GM18951 (cell line): Measurements from ENCODE around the gene ZBTB18.

Source experiments
- POLR2A ChIP-seq: IDR thresholded peaks from 4 replicates; pipeline ENCODE4 v1.6.1; 2011; ENCODE audit warnings: mild to moderate bottlenecking; ENCODE audit not compliant: insufficient read length, insufficient read depth; ENCODE audit errors: extremely low read depth
- in situ Hi-C: fragments of 300-500 bp; cut with MboI; formaldehyde crosslinking; loops from one replicate; pipeline ENCODE4 v1.12.0; 2022; ENCODE audit warnings: low sequenced_read_pairs, mixed read lengths, inconsistent platforms; ENCODE audit not compliant: unreplicated experiment

ZBTB18 gene

GRCh38 chr1:244048256-244049161 is 2.6 kb upstream of the ZBTB18 start:
- no peak for TF ChIP-seq POLR2A
- in situ Hi-C loops = no loop called here

GRCh38 chr1:244049162-244050013 is 1.7 kb upstream of the ZBTB18 start:
- TF ChIP-seq POLR2A = no peak
- in situ Hi-C loops = no loop called here

GRCh38 chr1:244050014-244050834 is 859 bp upstream of the ZBTB18 start:
- in situ Hi-C loops = no loop called here
- TF ChIP-seq POLR2A = no peak

- no peak for TF ChIP-seq POLR2A
- in situ Hi-C loops = no loop called here
These were observed 1.1 kb downstream of the ZBTB18 start for GRCh38 chr1:244052016-244052727.

GRCh38 chr1:244052728-244053312 is 1.7 kb downstream of the ZBTB18 start:
- TF ChIP-seq POLR2A = no peak
- in situ Hi-C loops = no loop called here

GRCh38 chr1:244053831-244054230 is 2.7 kb downstream of the ZBTB18 start:
- TF ChIP-seq POLR2A = no peak
- in situ Hi-C loops = no loop called here

GRCh38 chr1:244054247-244054923 is 3.3 kb downstream of the ZBTB18 start:
- no peak for TF ChIP-seq POLR2A
- in situ Hi-C loops = no loop called here

- in situ Hi-C loops = no loop called here
- no peak for TF ChIP-seq POLR2A
These were observed 3.8 kb downstream of the ZBTB18 start for GRCh38 chr1:244054924-244055263.

- in situ Hi-C loops = no loop called here
- no peak for TF ChIP-seq POLR2A
These were observed 5.5 kb downstream of the ZBTB18 start for GRCh38 chr1:244056577-244056976.

- no peak for TF ChIP-seq POLR2A
- in situ Hi-C loops = no loop called here
These were observed 6.6 kb downstream of the ZBTB18 start for GRCh38 chr1:244057474-244058385.

GRCh38 chr1:244060117-244060516 is 9.0 kb downstream of the ZBTB18 start:
- in situ Hi-C loops = no loop called here
- no peak for TF ChIP-seq POLR2A
